DND-41 (cell line): ENCODE measurements around the gene DOC2B.
"Not testable (repeated sequence)": the region's sequence is repeated elsewhere in the genome, so short reads cannot be mapped to it uniquely, and the experiment has no call there.

Source experiments
- EZH2 ChIP-seq: IDR thresholded peaks from 3 replicates; pipeline ENCODE4 v1.6.1; 2012; ENCODE audit warnings: borderline replicate concordance, low read depth, mild to moderate bottlenecking, moderate library complexity, low read length, inconsistent platforms; ENCODE audit not compliant: severe bottlenecking
- TF ChIP-seq, protein P1 (sequence below): IDR thresholded peaks from 2 replicates; pipeline ENCODE4 v1.5.1; 2012; ENCODE audit warnings: borderline replicate concordance, low read length, moderate library complexity, mild to moderate bottlenecking; ENCODE audit not compliant: poor library complexity, severe bottlenecking; ENCODE audit errors: extremely low read depth

DNA sequence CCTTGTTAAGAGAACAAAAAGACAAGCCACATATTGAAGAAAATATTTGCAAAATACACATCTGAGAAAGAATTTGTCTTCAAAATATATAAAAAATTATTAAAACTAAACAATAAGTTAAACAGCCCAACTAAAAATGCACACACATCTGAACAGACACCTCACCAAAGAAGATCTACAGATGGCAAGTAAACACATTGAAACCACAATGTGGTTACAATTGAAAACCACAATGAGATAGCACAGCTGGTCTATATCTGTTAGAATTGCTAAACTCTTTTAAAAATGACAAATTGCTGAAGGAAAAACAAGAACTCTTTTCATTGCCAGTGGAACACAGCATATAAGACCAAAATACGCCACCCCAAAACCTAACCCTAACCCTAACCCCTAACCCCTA lies 45.6 kb downstream of the DOC2B start:
- TF ChIP-seq, protein P1, sequence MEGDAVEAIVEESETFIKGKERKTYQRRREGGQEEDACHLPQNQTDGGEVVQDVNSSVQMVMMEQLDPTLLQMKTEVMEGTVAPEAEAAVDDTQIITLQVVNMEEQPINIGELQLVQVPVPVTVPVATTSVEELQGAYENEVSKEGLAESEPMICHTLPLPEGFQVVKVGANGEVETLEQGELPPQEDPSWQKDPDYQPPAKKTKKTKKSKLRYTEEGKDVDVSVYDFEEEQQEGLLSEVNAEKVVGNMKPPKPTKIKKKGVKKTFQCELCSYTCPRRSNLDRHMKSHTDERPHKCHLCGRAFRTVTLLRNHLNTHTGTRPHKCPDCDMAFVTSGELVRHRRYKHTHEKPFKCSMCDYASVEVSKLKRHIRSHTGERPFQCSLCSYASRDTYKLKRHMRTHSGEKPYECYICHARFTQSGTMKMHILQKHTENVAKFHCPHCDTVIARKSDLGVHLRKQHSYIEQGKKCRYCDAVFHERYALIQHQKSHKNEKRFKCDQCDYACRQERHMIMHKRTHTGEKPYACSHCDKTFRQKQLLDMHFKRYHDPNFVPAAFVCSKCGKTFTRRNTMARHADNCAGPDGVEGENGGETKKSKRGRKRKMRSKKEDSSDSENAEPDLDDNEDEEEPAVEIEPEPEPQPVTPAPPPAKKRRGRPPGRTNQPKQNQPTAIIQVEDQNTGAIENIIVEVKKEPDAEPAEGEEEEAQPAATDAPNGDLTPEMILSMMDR: not testable (repeated sequence)
- not testable (repeated sequence) for TF ChIP-seq EZH2
